Stimulated activated CD8-positive, alpha-beta memory T cell treated with anti-CD3 and anti-CD28 coated beads, Interleukin-12 subunit alpha, Interleukin-12 subunit beta, amount 100 ng/mL, for 4 hours (primary cell): ENCODE measurements around the gene ACTRT2.

Experiments
- DNase-seq: peaks from one replicate; pipeline ENCODE4 v3.0.0-alpha.2; 2020; ENCODE audit warnings: low read depth

ACTRT2 gene

DNA sequence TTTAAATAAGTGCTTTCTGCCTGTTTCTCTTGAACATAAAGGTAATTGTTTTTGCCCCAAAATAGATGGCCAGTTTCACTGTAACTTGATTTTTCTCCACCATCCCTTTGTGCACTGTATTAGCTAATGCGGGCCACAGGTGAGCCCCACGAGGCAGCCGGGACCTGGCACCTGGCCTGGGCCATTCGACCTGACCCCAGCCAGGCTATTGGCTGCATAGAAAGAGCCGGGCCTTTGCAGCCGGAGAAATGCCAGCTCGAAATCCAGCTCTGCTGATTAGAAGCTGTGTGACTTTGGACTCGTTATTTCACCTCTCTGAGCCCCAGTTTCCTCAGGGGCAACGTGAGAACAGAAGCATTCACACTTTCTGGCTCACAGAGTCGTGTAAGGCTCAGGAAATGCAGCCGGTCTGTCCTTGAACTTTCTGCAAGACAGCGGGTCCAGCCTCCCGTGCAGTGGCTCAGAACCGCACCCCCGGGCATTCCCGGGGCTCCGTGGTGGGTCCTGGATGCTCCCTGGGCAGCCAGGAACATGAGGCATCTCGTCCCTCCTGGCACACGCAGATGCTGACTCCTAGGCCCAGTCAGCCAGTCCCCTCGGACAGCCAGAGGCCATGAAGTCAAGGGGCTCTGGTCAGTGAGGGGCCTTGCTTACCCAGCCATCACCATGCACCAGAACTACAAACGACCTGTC lies 37.4 kb upstream of the ACTRT2 start:
- DNase-seq, result no peak

DNA sequence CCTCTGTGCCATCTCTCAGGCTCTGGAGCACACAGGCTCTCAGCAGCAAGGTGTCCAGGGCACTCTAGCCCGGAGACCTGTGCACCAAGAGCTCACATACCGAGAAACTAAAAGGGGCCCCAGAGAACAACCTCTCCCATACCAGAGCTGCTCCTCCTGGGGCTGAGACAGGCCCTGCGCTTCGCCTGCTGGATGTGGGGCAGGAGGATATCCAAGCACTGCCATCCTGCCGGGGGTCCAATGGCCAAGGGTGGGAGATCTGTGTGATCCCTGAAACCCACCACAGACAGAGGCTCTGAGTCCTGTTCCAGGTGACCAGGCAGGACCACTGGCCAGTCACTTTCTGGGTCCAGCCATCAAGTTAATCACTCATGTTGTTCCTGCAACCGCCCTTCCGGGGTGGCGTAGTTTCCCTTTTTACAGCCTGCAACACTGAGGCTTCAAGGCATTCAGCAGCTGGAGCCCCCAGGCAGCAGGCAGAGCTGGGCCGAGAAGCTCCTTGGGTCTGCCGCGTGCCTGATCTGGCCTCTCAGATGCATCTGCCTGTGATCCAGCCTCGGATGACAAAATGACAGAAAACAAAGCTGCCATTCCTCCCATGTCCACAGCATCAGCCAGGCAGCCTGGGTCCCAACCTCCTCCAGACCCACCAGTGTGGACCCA lies 36.7 kb upstream of the ACTRT2 start:
- no peak for DNase-seq

GRCh38 chr1:2985067-2985561 lies 36.2 kb upstream of the ACTRT2 start:
- no peak for DNase-seq

DNA sequence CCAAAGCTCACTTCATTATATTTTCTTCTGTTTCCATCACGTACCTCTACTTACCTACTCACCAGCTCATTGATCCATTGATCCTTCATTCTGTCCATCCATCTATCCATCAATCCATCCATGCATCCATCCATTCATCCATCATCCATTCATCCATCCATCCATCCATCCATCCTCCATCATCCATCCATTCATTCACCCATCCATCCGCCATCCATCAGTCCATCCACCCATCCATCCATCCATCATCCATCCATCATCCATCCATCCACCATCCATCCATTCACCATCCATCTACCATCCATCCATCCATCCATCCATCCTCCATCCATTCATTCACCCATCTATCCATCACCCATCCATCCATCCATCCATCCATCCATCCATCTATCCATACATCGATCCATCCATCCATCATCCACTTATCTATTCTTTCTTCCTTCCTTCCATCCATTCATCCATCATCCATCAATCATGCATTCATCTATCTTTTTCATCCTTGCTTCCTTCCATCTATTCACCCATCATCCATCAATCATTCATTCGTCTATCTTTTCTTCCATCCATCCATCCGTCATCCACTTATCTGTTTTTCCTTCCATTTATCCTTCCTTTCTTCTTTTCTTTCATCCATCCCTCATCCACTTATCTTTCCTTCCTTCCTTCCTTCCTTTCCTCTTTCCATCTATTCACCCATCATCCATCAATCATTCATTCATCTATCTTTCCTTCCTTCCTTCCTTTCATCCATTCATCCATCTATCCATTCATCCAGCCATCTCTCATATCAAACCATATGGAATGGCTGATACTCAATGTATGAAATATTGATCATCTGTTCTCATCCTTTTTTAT lies 35.3 kb upstream of the ACTRT2 start:
- DNase-seq, result no peak

- no peak for DNase-seq
Measured at GRCh38 chr1:2986549-2987305, 34.5 kb upstream of the ACTRT2 start.

DNA sequence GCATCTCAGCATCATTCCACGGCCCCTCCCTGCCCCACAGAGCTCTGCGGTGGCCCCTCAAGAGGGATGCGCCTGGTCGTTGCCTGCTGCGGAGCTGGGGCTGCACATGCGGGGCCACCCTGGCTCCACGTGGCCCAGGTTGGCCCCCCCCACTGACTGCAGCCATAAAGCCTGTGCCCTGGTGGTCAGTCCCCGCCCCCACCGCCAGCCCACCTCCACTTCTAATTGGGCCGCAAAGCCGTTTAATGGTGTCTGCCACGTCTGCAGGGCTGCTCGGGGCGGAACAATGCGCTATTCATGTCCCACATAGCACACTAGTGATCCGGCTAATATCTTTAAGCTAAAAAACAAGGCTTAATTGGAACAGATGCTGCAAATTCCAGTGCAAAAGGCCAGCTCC lies 33.5 kb upstream of the ACTRT2 start:
- DNase-seq, result no peak

GRCh38 chr1:2988256-2988655 lies 33.0 kb upstream of the ACTRT2 start:
- no peak for DNase-seq

DNA sequence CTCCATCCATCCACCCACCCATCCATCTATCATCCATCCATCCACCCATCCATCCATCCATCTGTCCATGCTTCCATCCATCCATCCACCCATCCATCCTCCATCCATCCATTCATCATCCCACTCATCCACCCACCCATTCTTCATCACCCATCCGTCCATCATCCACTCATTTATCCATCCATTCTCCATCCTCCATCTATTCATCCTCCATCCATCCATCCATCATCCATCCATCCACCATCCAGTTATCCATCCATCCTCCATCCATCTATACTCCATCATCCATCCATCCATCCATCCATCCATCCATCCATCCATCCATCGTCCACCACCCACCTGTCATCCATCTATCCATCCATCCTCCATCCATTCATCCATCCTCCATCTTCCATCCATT lies 32.1 kb upstream of the ACTRT2 start:
- no peak for DNase-seq

GRCh38 chr1:2989976-2990375 lies 31.3 kb upstream of the ACTRT2 start:
- DNase-seq, result no peak

DNA sequence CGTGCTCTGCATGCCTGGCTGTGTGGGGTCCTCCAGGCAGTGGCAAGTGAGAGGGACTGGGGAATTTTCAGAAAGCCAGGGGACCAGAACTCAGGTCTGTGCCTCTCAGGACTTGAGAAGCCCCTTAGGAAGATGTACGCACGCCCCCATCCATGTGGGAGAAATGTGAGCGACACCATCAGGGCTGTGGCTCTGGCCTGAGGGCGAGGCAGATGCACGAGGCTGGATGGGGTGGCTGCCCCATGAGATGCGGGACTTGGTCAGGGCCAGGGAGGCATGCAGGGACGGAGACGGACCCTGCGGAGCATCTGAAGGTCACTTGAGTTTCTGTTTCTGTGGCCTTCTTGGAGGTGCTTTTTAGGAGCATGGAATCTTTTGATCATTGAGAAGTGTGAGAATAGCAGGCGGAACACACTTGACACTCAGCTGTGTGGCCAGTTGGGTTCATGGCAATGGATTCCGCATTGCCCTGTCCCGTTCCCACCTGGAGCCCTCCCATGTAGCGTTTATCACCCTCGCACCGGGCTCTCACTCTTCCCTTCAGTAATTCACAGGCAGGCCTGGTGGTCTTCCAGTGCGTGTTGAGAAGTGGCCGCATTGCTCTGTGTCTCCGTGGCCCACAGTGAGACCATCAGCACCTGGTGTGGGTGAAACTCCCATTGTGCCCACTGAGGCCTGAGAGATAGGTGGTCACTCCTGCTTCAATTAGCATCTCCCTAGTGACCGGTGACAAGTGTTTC lies 30.7 kb upstream of the ACTRT2 start:
- DNase-seq, result no peak

GRCh38 chr1:2991753-2992495 lies 29.3 kb upstream of the ACTRT2 start:
- no peak for DNase-seq

GRCh38 chr1:2998503-2999100 lies 22.7 kb upstream of the ACTRT2 start:
- no peak for DNase-seq

DNA sequence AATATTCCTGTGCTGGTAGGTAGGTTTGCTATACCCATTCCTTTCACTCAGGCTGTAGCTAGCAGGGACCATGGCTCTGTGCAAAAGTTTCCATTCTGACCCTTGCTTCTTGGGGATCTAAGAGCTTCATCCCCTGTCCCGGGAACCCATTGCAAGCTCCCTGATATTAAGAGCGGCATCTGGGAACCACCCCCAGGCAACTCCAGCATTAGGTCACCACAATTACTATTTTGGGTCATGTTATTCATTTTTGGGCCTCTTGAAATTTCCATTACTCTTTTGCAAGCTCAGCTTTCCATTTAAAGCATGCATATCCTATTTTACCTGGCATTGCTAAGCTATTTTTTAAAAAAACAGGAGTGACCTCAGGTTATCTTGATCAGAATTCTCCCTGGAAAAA lies 22.1 kb upstream of the ACTRT2 start:
- DNase-seq, result no peak

- DNase-seq, result no peak
Measured at GRCh38 chr1:2999571-2999970, 21.7 kb upstream of the ACTRT2 start.

DNA sequence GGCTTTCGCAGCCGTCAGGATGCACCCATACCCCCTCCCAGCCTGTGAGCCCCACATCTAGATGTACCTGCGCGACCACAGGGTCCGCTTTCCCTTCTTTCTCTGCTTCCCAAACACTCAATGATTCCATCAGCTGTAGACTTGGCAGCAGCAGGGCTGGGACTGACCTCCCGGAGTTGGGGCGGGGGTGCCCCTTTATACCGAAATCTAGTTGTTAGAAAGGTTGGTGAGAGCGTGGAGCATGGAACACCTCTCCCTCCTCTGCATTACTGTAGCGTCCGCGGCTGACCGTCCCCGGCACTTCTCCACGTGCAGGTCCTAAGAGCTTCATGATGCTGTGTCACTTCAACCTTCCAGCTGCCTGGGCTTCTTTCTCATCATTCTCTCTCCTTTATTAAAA lies 21.1 kb upstream of the ACTRT2 start:
- no peak for DNase-seq

GRCh38 chr1:3000671-3001470 lies 20.4 kb upstream of the ACTRT2 start:
- no peak for DNase-seq

DNA sequence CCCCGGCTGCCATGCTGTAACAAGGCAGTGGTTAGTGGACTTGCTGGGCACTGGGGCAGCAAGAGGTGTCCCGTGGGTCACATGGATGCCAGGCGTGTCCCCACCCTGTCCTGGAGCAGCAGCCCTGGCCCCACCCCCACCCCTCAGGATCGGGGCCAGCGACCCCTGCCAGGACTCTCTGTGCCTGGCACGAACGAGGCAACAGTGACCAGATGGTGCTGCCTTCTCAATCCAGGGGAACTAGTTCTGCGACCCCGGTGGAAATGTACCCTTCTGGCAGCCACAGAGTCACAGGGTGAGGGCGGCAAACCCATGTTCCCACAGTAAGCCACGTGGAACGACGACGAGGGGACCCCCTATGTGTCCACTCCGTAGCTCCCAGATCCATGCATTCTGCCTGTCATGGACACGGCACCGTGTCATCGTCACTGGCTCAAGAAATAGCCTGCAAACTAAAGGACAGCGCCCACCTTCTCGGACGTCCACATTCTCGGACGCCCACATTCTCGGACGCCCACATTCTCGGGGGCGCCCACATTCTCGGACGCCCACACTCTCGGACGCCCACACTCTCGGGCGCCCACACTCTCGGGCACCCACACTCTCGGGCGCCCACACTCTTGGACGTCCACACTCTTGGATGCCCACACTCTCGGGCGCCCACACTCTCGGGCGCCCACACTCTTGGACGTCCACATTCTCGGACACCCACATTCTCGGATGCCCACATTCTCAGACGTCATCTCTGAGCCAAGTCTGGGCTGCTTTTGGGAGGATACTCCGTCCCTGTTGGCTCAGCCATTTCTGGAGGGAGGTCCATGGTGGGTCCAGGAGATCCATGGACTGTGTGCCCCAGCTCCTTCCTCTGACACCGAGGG lies 19.6 kb upstream of the ACTRT2 start:
- no peak for DNase-seq

GRCh38 chr1:3002349-3003038 lies 18.8 kb upstream of the ACTRT2 start:
- no peak for DNase-seq
